Ishikawa (cell line): Measurements from ENCODE around the gene CDC42BPA.

Source experiments
- CEBPB ChIP-seq: IDR thresholded peaks from 2 replicates; pipeline ENCODE4 v1.6.1; 2012
- CREB1 ChIP-seq: IDR thresholded peaks from 2 replicates; pipeline ENCODE4 v1.6.1; 2012; ENCODE audit warnings: low read depth
- EGR1 ChIP-seq: IDR thresholded peaks from 2 replicates; pipeline ENCODE4 v1.6.1; 2012
- EP300 ChIP-seq: IDR thresholded peaks from 2 replicates; pipeline ENCODE4 v1.6.1; 2012; ENCODE audit warnings: borderline replicate concordance
- FOXM1 ChIP-seq: IDR thresholded peaks from 2 replicates; pipeline ENCODE4 v1.6.1; 2012; ENCODE audit warnings: low read depth, borderline replicate concordance
- NFIC ChIP-seq: IDR thresholded peaks from 2 replicates; pipeline ENCODE4 v1.6.1; 2012
- RAD21 ChIP-seq: IDR thresholded peaks from 2 replicates; pipeline ENCODE4 v1.6.1; 2012; ENCODE audit warnings: low read depth
- REST ChIP-seq: IDR thresholded peaks from 2 replicates; pipeline ENCODE4 v1.6.1; 2012; ENCODE audit warnings: low read depth, mild to moderate bottlenecking
- TCF12 ChIP-seq: IDR thresholded peaks from 2 replicates; pipeline ENCODE4 v1.6.1; 2012; ENCODE audit warnings: low read depth
- TEAD4 ChIP-seq: IDR thresholded peaks from 2 replicates; pipeline ENCODE4 v1.6.1; 2012
- USF1 ChIP-seq: IDR thresholded peaks from 2 replicates; pipeline ENCODE4 v1.6.1; 2012
- YY1 ChIP-seq: IDR thresholded peaks from 2 replicates; pipeline ENCODE4 v1.6.1; 2012; ENCODE audit warnings: low read depth
- ZBTB7A ChIP-seq: IDR thresholded peaks from 2 replicates; pipeline ENCODE4 v1.6.1; 2012; ENCODE audit warnings: low read depth
- TF ChIP-seq, protein P1 (sequence below): IDR thresholded peaks from 2 replicates; pipeline ENCODE4 v1.6.1; 2012

DNA sequence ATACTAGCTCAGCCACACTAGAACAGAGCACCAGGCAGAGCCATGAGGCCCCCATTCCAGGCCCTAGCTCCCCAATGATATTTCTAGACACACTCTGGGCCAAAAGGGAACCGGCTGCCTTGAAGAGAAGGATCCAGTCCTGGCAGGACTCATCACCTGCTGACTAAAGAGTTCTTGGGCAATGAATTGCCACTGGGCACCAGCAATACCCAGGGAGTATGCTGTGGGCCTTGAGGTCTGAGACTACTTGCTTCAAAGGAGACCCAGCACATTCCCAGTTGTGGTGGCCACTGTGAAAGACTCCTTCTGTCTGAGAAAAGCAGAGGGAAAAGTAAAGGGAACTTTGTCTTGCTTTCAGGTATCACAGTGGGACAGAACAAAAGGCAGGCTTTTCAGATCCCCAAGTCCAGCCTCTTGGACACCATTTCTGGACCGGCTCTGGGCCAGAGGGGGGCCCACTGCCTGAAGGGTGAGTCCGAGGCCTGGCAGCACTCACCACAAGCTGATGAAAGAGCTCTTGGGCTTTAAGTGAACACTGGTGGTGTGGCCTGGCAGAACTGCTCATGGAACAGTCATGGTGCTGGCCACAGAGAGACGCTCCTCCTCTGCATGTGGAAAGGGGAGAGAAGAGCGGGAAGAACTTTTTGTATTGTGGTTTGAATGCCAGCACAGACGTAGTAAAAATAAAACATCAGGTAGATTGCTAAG is 72.5 kb downstream of the CDC42BPA start:
- TF ChIP-seq, protein P1, sequence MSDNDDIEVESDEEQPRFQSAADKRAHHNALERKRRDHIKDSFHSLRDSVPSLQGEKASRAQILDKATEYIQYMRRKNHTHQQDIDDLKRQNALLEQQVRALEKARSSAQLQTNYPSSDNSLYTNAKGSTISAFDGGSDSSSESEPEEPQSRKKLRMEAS, result no peak
- no peak for TF ChIP-seq EP300
- no peak for TF ChIP-seq ZBTB7A
- no peak for TF ChIP-seq USF1
- no peak for TF ChIP-seq EGR1
- TF ChIP-seq YY1, result no peak
- no peak for TF ChIP-seq TCF12
- TF ChIP-seq RAD21, result no peak
- TF ChIP-seq CREB1, result no peak
- TF ChIP-seq NFIC, result no peak
- no peak for TF ChIP-seq FOXM1
- no peak for TF ChIP-seq CEBPB
- TF ChIP-seq REST, result no peak
- no peak for TF ChIP-seq TEAD4
